Measurements from ENCODE around the gene ETV3L. TPM values are rescaled to one million over a fixed set of nuclear protein-coding genes. Genes with fewer than 3 reads are reported as not detected.
"Not testable (repeated sequence)": the region's sequence is repeated elsewhere in the genome, so short reads cannot be mapped to it uniquely, and the experiment has no call there.

ETV3L gene
- polyA plus RNA-seq, 3 donors = not detected

- DNase-seq (ENCODE audit: extremely low read depth in 1 of 11, low read depth in 9 of 11, low spot score in 4 of 11) = peak; percentile 53 to 85 (median 77)
These were observed 9.4 kb downstream of the ETV3L start for GRCh38 chr1:157090196-157090647.

- no peak for DNase-seq (ENCODE audit: extremely low read depth in 1 of 11, low read depth in 9 of 11, low spot score in 4 of 11)
These were observed 9.8 kb downstream of the ETV3L start for GRCh38 chr1:157089789-157090188.

- no peak for DNase-seq (ENCODE audit: extremely low read depth in 1 of 11, low read depth in 9 of 11, low spot score in 4 of 11)
These were observed 11.0 kb downstream of the ETV3L start for GRCh38 chr1:157088607-157089006.

GRCh38 chr1:157087030-157087429 lies 12.6 kb downstream of the ETV3L start:
- no peak for DNase-seq (ENCODE audit: extremely low read depth in 1 of 11, low read depth in 9 of 11, low spot score in 4 of 11)

GRCh38 chr1:157086299-157086698 lies 13.3 kb downstream of the ETV3L start:
- no peak for DNase-seq (ENCODE audit: extremely low read depth in 1 of 11, low read depth in 9 of 11, low spot score in 4 of 11)

- DNase-seq (ENCODE audit: extremely low read depth in 1 of 11, low read depth in 9 of 11, low spot score in 4 of 11) = no peak
These were observed 14.2 kb downstream of the ETV3L start for GRCh38 chr1:157085421-157085820.

- no peak for DNase-seq (ENCODE audit: extremely low read depth in 1 of 11, low read depth in 9 of 11, low spot score in 4 of 11)
These were observed 14.9 kb downstream of the ETV3L start for GRCh38 chr1:157084720-157085119.

GRCh38 chr1:157081707-157082106 lies 17.9 kb downstream of the ETV3L start:
- DNase-seq (ENCODE audit: extremely low read depth in 1 of 11, low read depth in 9 of 11, low spot score in 4 of 11) = no peak

- no peak for DNase-seq (ENCODE audit: extremely low read depth in 1 of 11, low read depth in 9 of 11, low spot score in 4 of 11)
These were observed 18.9 kb downstream of the ETV3L start for GRCh38 chr1:157080714-157081113.

GRCh38 chr1:157077394-157077793 lies 22.2 kb downstream of the ETV3L start:
- DNase-seq (ENCODE audit: extremely low read depth in 1 of 11, low read depth in 9 of 11, low spot score in 4 of 11) = no peak

GRCh38 chr1:157073944-157074685 lies 25.5 kb downstream of the ETV3L start:
- peak in 8 of 11 donors; percentile 41 to 60 (median 51) for DNase-seq (ENCODE audit: extremely low read depth in 1 of 11, low read depth in 9 of 11, low spot score in 4 of 11)

GRCh38 chr1:157069601-157070000 lies 30.0 kb downstream of the ETV3L start:
- no peak for DNase-seq (ENCODE audit: extremely low read depth in 1 of 11, low read depth in 9 of 11, low spot score in 4 of 11)

GRCh38 chr1:157059241-157059640 lies 40.4 kb downstream of the ETV3L start:
- DNase-seq (ENCODE audit: extremely low read depth in 1 of 11, low read depth in 9 of 11, low spot score in 4 of 11) = not testable (repeated sequence)

- no peak for DNase-seq (ENCODE audit: extremely low read depth in 1 of 11, low read depth in 9 of 11, low spot score in 4 of 11)
These were observed 43.3 kb downstream of the ETV3L start for GRCh38 chr1:157056269-157056668.

- DNase-seq (ENCODE audit: extremely low read depth in 1 of 11, low read depth in 9 of 11, low spot score in 4 of 11) = not testable (repeated sequence)
These were observed 43.9 kb downstream of the ETV3L start for GRCh38 chr1:157055729-157056128.

- no peak for DNase-seq (ENCODE audit: extremely low read depth in 1 of 11, low read depth in 9 of 11, low spot score in 4 of 11)
These were observed 48.8 kb downstream of the ETV3L start for GRCh38 chr1:157050836-157051235.

- no peak for DNase-seq (ENCODE audit: extremely low read depth in 1 of 11, low read depth in 9 of 11, low spot score in 4 of 11)
These were observed 52.6 kb downstream of the ETV3L start for GRCh38 chr1:157047062-157047410.

- DNase-seq (ENCODE audit: extremely low read depth in 1 of 11, low read depth in 9 of 11, low spot score in 4 of 11) = peak; percentile 73 to 91 (median 85)
These were observed 54.1 kb downstream of the ETV3L start, which contains the start of gene ARHGEF11 for GRCh38 chr1:157045250-157046218. Gene ARHGEF11 (minus strand): TSS chr1:157045742. CDS start chr1:157044330, 1,412 bp downstream.

- no peak for DNase-seq (ENCODE audit: extremely low read depth in 1 of 11, low read depth in 9 of 11, low spot score in 4 of 11)
These were observed 55.3 kb downstream of the ETV3L start for GRCh38 chr1:157044326-157044725.

GRCh38 chr1:157043685-157044084 lies 55.9 kb downstream of the ETV3L start:
- DNase-seq (ENCODE audit: extremely low read depth in 1 of 11, low read depth in 9 of 11, low spot score in 4 of 11) = no peak

Data from renal cortex interstitium (tissue), 11 donors.